SHP77 (cell line): ENCODE data around the gene CARD10.

Experiments
- DNase-seq, 2 experiments: peaks; one replicate each; lab custom pipeline; 2025; lab: John Stamatoyannopoulos, UW

The CARD10 gene

DNA sequence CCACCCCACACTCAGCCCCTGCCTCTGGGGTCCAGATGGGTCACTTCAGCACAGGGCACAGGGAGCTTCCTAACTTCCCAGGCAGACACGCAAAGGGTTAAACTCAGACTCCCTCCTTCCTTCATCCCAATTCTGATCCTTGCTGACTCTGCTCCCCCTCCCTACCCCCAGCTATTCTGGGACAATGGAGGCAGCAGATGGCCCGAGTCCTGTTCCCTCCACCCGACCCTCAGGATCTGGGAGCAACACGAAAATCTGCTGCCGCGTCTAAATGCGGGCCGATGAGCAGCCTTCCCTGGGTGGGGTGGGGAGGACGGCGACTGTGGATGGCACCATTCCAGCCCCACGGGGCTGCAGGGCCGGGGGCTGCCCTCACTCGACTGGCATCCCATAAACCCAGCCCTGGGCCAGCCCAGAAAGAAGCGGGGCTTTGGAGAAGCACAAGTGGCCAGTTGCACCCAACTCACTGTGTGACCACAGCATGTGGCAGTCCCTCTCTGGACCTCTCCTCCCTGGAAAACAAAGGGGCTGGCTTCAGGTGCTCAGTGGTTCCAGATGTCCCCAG lies 51.7 kb downstream of the CARD10 start:
- no peak for DNase-seq

- DNase-seq: peak in 1 of 2 experiments; percentile 23
Measured at GRCh38 chr22:37464181-37464580, 55.0 kb downstream of the CARD10 start.

- no peak for DNase-seq
Measured at GRCh38 chr22:37462983-37463382, 56.2 kb downstream of the CARD10 start.

GRCh38 chr22:37462436-37462835 lies 56.8 kb downstream of the CARD10 start:
- no peak for DNase-seq

DNA sequence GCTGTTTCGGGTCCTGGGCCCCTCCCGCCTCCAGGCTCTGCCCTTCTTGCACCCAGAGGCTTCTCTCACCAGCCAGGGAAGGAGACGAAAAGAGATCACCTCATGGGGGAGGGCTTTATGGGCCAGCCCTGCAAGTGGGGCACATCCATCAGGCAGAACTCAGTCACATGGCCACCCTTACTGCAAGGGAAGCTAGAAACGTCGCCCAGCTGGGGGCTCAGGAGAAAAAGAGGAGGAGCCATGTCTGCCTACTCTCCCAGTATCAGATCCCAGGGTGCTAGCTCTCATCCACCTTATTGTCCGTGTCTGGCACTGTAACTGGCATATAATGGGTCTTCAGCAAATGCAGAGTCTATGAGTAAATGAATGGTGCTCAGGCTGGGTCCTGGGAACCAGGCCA lies 57.3 kb downstream of the CARD10 start:
- no peak for DNase-seq

DNA sequence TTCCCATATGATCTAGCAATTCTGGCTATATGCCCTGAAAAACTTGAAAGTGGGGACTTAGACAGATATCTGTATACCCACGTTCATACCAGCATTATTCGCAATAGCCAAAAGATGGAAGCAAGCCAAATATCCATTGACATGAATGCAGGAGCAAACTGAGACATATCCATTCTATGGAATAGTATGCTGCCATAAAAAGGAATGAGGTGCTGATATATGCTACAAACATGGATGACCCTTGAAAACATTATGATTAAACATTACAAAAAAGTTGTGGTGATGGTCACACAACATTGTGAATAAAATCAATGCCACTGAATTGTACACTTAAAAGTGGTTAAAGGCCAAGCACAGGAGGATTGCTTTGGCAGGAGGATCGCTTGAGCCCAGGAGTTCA lies 58.5 kb downstream of the CARD10 start:
- no peak for DNase-seq

DNA sequence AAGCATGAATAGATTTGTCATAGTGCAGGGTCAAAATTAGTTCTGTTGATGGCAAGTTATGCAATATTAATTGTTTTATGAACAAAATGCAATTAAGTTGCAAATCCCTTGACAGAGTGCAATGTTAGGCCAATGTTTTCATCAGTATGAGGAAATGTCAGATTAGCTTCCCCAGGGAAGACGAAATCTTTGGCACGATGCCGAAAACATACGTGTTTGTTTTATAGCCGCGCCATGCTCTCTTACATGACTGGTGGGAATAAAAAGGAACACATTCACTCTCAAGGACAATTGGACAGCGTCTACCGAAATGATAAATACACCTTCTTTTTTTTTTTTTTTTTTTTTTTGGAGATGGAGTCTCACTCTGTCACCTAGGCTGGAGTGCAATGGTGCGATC lies 60.0 kb downstream of the CARD10 start:
- no peak for DNase-seq

DNA sequence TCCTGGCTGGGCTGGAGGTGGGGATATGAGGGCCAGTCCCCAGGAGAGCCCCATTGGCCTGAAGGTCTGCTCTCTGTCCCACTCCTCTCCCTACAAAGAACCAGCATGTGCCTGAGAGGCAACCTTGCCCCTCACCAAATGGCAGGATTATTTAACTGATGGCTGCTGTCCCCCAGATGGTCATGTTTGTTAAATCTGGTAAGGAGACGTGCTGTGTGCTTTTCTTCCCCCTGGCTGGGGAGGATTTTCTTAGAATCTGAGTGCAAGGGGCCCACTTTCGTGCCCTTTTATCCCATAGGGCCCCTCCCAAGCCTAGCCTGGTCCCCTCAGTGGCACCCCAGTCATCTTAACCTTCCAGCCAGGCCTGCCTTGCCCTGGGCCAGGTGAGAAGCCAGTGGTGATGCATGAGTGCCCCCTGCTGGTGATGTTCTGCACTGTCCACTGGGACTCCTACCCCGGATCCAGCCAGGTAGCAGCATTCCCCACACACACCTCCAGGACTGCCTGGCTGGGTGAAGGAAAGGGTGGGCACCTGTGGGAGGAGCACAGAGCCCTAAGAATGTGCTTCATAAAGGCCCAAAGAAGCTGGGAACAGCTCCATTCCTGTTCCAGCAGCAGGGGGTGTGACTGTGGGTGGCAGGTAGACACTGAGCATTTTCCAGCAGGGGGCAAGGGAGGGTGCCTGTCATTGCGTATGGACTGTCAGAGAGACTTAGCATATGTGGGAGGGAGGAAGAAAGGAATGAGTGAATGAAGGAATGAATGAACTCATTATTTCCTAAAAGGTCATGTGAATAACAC lies 61.9 kb downstream of the CARD10 start:
- DNase-seq: peak; percentile 61 to 67

- no peak for DNase-seq
Measured at GRCh38 chr22:37456346-37456745, 62.9 kb downstream of the CARD10 start.

DNA sequence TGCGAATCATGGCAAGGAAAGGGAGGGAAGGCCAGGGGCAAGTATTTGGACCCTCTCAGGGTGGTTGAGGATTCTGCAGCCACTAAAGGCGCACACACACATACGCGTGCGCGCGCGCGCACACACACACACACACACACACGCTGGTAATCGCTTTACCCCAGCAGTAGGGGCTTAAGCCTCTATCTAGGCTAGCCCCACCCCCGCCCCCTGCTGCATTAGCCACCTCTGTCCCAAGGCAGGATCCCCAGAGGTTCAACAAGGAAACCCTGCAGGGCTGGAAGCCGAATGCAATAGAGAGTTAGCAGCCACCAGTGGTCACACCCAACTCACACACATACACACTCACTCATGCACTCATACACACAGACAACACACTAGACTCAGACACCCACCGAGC lies 63.3 kb downstream of the CARD10 start:
- DNase-seq: no peak

- peak; percentile 64 to 65 for DNase-seq
Measured at GRCh38 chr22:37454857-37455686, 64.1 kb downstream of the CARD10 start.

DNA sequence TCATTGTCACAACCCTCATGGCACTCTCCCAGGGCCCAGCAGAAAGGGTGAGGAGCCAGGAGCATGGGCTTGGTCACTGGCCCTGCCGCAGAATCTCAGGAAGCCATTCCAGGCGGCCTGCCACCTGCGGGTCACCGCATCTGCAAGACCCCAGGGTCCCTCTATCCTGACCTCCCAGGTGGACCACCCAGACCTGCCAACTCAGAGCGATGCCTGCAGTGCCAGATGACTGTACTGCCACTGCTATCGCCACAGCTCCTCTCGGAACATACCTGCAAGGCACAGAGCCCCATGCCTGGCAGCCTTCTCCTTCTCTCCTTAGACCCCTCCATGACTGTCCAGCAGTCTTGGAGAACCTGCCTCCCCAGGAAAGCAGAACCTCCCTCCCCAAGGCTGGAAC lies 65.5 kb downstream of the CARD10 start:
- no peak for DNase-seq

DNA sequence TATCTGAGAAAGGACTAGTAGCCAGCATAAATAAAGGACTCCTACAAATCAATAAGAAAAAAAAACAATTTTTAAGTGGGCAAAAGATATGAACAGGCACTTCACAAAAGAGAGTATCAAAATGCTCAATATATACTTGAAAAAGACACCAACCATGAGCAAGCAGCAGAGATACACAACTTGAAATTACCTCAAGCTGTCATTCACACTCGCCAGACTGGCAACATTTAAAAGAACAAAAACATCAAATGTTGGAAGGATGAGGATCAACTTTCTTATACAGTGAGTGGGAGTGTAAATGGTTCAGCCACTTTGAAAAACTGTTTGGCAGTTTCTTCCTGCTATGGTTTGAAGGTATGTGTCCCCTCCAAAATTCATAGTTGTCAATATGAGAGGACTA lies 68.0 kb downstream of the CARD10 start:
- DNase-seq: no peak

DNA sequence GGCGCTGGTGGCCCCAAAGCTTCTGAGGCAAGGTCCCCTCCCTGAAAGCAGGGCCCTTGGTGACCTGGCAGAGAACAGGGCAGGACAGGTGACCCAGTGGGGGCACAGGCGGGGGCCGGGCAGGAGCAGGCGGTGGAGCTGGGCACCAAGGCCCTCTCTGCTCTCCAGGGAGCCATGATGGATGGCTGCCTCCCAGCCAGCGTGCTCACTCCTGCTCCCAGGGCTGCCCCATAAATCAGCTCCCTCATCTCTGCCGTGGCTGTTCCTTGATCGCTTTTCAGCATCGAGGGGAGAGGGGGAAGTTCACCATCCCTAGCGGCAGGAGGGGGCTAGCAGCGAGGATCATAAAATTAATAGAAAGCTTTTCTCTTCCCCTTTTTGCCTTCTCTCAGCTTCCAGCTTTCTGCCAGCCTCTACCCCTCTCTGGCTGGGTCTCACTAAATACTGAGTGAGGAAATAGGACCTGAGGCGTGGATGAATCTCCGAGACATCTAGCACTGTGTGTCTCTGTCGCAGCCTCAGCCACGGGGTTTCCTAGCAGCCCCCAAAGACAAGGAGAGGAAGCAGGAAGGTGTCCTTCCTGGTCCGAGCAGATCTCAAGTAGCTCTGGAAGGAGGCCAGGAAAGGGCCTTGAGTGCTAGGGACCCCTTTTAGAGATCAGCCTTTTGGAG lies 69.7 kb downstream of the CARD10 start:
- no peak for DNase-seq

DNA sequence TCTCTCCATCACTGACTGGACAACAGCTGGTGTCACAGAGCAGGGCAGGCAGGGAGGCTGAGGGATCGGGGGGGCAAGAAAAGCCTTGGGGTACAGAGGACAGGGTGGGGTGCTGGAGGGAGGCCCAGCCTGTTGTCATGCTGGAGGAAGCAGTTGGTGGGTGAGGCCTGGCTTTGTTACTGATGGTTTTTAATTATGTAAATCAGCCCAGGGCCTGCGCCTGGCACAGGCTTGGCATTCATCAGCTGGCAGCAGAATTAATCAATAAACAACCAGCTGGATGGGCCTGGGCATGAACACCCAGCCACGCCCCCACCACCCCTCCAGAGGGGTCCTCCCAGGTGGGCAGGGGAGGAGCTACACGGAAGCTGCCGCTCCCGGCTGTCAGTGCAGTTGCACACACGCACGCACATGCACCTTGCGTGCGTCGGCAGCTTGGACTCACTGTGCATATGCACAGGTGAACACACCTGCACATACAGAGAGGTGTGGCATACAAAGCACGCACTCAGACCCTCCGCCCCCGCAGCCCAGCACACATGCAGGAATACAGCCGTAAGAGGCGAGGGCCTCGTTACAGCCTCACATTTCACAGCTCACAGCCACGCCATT lies 70.6 kb downstream of the CARD10 start:
- no peak for DNase-seq

DNA sequence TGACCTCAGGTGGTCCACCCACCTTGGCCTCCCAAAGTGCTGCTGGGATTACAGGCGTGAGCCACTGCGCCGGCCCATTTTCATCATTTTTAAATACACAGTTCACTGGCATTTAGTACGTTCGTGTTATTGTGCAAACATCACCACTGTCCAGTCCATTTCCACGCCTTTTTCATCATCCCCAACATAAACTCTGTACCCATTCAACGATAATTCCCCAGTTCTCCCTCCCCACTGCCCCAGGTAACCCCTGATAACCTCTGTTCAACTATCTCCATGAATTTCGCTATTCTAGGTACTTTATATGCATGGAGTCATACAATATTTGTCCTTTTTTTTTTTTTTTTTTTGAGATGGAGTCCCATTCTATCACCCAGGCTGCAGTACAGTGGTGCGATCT lies 73.7 kb downstream of the CARD10 start:
- no peak for DNase-seq

DNA sequence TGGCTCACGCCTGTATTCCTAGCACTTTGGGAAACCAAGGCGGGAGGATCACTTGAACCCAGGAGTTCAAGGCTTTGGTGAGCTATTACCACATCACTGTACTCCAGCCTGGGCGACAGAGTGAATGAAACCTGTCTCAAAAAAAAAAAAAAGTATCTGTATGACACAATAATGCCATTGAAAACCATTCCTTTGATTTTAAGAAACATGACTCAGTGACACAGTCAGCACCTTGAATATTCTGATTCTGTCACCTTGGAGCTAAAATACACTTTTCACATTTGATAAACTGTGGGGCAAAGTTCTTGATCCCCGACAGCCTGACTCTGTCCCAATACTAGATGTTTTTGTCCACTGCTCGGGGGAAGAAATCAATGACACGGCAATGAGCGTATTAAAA lies 75.2 kb downstream of the CARD10 start:
- DNase-seq: no peak

DNA sequence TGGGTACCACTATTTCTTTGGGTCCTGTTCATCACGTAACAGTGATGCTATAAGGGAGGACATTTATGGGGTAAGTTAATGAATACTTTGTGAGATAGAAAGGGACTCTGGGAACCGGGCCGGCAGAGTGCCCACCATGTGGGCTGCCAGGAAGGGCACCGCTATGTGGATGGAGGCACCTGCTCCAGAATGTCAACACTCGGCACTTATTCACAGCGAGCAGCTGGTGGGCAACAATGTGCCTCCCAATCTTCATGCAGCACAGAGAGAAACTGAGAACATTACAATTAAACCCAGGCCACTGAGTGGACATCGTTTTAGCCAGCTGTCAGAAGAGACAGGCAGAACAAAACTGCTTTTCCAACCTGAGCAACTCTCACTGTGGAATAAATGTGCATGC lies 76.1 kb downstream of the CARD10 start:
- DNase-seq: peak; percentile 51 to 56

DNA sequence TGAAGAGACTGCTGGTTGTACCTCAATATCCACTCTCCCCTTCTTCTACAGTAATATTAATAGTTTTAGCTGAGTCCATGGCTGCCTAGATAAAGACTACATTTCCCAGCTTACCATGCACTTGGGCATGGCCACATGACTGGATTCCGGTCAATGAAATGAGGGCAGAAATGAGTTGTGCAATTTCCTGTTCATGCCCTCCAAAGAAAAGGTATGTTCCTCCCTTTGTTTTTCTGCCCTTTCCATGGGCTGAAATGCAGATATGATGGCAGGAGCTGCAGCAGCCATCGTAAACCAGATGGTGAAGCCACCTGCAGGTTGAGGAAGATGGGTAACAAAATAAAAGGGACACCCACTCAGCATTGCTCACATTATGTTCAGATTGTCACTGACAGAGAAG lies 76.7 kb downstream of the CARD10 start:
- DNase-seq: peak; percentile 42 to 64

DNA sequence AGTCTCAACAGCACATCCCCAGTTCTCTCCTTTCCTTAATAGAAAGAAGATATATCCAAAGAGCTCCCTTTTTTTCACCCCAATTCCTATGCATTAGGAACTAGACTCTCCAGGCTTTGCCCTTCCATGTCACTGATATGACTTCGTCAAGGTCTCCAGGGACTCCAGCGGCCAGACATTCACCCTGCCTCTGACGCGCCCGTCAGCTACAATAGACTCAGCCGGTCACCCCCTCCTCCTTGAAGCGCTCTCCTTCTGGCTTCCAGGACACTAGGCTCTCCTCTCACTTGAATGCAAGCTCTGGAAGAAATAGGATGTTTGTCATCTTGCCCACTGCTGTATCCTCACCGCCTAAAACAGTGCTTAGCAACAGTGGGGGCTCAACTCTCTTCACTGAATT lies 77.1 kb downstream of the CARD10 start:
- no peak for DNase-seq

GRCh38 chr22:37440875-37441274 lies 78.3 kb downstream of the CARD10 start:
- no peak for DNase-seq
